Retinal pigment epithelial cell (primary cell): ENCODE measurements around the gene LPP.
A peak's percentile ranks its signal among the peaks of the same experiment; 100 is the strongest.

Experiments used
- DNase-seq: peaks from one replicate; pipeline ENCODE4 v3.0.0-alpha.2; 2010; ENCODE audit warnings: low read depth
- H3K4me3 ChIP-seq: 2 replicates; pipeline ENCODE4 v1.5.1; 2011; ENCODE audit warnings: mild to moderate bottlenecking, low read length, control low read depth, moderate library complexity
- TF ChIP-seq, protein P1 (sequence below): conservative IDR thresholded peaks from 2 replicates; pipeline ENCODE4 v1.5.1; 2011; ENCODE audit warnings: low read depth, low read length, control low read depth, inconsistent platforms

The LPP gene

DNA sequence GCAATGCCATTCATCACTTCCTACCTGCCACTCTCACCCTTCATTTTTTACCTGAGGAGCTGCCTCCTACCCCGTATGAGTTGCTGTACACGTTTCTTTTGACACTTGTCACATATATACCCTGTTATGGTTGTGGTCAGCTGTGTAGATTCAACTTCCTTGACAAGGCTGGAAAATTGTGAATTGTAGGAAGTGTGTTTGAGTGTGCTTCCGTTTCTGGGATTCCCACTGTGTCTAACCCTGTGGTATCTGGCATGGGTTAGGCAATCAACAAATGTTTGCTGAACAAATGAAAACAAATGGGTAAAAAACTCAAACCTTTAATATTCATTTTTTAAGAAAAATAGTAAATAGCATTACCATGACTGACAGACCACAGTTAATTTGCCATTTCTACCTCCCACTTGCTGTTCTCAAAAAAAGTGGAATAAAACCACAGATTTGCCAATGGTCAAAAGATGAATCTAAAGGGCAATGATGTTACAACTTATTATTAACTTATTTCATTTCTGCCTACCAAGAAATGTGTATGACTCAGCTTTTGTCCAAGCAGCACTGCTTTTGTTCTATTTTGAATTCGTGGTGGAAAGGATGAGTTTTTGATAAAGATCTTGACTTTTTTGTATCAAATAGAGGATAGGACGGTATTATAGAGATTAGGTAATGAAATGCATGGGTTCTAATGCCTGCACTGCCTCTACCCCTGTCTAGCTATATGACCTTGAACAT, 404.6 kb downstream of the LPP start:
- no peak for DNase-seq
- TF ChIP-seq, protein P1, sequence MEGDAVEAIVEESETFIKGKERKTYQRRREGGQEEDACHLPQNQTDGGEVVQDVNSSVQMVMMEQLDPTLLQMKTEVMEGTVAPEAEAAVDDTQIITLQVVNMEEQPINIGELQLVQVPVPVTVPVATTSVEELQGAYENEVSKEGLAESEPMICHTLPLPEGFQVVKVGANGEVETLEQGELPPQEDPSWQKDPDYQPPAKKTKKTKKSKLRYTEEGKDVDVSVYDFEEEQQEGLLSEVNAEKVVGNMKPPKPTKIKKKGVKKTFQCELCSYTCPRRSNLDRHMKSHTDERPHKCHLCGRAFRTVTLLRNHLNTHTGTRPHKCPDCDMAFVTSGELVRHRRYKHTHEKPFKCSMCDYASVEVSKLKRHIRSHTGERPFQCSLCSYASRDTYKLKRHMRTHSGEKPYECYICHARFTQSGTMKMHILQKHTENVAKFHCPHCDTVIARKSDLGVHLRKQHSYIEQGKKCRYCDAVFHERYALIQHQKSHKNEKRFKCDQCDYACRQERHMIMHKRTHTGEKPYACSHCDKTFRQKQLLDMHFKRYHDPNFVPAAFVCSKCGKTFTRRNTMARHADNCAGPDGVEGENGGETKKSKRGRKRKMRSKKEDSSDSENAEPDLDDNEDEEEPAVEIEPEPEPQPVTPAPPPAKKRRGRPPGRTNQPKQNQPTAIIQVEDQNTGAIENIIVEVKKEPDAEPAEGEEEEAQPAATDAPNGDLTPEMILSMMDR, result no peak
- no peak overlapping the region for H3K4me3 ChIP-seq

DNA sequence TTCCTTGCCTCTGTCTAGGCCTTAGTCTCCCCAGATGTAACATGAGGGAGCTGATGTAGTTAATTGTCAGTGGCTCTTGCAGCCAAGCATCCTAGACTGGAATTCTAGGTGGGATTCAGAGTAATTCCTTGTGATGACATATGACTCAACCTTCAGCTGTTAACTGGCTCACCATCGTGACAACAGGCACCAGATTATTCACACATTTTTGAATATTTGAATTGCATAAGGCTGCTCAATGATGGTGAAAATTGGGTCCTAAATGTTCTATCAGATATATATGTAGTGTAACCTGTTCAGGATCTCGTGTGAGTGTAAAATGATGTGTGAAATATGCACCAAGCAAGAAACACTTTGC, 405.1 kb downstream of the LPP start:
- peak; percentile 13 for DNase-seq
- TF ChIP-seq, protein P1, result no peak
- H3K4me3 ChIP-seq, result no peak overlapping the region

DNA sequence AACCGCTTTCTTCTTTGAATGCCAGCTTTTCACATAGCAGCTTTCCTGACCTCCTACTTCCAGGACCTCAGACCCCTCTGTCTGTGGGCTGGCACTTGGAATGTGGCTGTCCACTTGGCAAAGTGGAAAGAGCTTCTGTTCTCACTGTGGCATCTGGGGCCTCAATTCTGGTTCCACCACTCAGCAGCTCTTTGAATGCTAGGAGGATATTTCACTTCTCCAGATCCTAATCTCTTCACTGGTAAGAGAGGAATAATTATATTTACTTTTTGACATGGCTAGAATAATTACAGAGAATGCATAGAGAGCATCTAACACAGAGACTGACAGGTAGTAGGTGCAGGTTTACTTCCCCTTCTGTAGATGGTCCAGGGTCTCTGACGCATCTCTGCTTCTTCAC, 405.9 kb downstream of the LPP start:
- TF ChIP-seq, protein P1, result no peak
- no peak overlapping the region for H3K4me3 ChIP-seq
- DNase-seq, result no peak

DNA sequence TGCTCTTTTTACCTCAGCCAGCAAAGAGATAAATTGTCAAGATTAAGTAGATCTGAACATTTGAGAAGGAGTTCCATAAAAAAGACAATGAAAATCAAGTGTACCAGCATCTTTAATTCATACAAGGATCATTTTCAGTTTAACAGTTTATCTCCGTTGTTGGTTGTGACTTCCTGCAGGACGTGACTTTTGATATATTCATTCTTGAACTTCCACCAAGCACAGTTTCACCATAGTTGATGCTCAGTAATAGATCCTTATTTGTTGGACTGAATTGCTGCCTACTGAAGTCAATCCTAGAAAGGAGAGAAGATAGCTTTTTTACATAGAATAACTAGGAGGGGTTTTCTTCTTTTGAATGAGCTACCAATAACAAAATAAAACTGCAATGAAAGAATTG, 408.2 kb downstream of the LPP start:
- TF ChIP-seq, protein P1, result no peak
- no peak overlapping the region for H3K4me3 ChIP-seq
- no peak for DNase-seq

DNA sequence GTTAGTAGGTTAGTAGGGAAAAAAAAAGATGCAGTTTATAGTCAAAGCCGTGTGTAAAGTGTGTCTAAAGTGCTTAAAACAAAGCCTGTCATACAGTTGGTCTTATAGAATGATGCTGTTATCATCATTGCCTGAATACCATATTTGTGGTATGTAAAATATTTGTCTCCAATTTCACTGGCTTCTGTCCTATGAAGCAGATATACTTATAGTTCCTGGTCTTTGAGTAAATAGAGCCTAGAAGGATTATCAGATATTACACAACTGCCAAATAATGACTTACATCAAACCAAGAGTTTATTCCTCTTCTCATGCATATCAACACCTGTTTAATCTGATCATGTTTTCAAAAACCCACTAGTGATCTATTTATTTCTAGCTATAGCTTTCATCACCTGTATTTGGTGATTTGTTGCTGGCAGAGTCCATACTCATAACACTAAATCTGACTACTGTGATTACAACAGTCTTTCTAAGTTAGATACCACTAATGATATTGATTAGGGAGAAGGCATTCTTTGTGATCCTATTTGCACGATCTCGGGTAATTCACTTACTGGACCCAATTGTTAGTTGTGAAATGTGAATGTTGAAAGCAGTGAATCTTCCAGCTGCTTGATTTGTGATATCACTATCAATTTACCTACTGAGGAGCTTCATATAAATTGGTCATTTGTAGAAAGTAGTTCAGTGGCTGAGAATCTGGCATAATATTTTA, 413.7 kb downstream of the LPP start:
- TF ChIP-seq, protein P1, result no peak
- no peak overlapping the region for H3K4me3 ChIP-seq
- DNase-seq, result peak; percentile 26

DNA sequence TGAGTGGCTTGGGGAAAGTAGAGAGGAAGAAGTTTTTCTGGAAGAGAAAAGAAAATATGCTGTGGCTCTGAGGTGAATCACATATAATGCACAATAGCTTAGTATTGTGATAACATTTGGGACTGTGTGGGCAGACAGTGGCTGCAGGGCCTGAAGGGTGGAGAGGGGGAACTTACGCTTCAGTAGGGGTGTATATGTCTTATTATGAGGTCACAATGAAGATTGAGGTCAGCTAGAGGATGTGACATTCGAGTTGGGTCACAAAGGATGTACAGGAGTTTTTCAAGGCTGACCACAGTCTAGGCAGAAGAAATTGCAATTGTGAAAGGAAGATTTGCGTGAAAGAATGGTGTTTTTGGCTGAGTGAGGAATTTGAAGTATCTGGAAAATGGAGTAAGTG, 414.8 kb downstream of the LPP start:
- H3K4me3 ChIP-seq, result no peak overlapping the region
- no peak for DNase-seq
- TF ChIP-seq, protein P1, result no peak
